ENCODE data around the gene SMAP2. TPM values are rescaled to one million over a fixed set of nuclear protein-coding genes. Genes with fewer than 3 reads are reported as not detected.

SMAP2 gene
- total and polyA plus RNA-seq, 2 of the 4 experiments (the other 2 are of a cell fraction): 30.1 to 31.0 TPM

- BruUV-seq (replicated peaks): no TSS peak
- dilution Hi-C loops (cut with HindIII; ENCODE audit: low sequenced_read_pairs, unreplicated experiment) (no loop called here), intact Hi-C loops (cut with micrococcal nuclease) (no loop called here), in situ Hi-C loops (cut with MboI; ENCODE audit: low sequenced_read_pairs) (no loop called here)
- Histone ChIP-seq H3K4me3 (ENCODE audit: insufficient read depth, low read depth, low read length) (no peak overlapping the region), H2AK5ac (ENCODE audit: low read depth, low read length) (peak overlapping the region; percentile 38; the same call in 1 of the 2 replicates), H2BK5ac (ENCODE audit: low read depth, low read length, poor library complexity, severe bottlenecking) (peak overlapping the region; percentile 91), H3K9ac (ENCODE audit: low read depth, low read length) (no peak overlapping the region), H3K4ac (ENCODE audit: low read depth, low read length) (peak overlapping the region; percentile 93; the same call in 1 of the 2 replicates), H4K5ac (ENCODE audit: low read depth, low read length) (peak overlapping the region; percentile 16; the same call in 1 of the 2 replicates), H3K36me3 (ENCODE audit: control insufficient read depth, insufficient read depth, low read length) (no peaks in the 10 kb centered on the region), H4K91ac (ENCODE audit: insufficient read depth, low read depth, low read length) (no peak overlapping the region), H3K14ac (replicated peaks; ENCODE audit: low read depth, low read length) (no peak overlapping the region), H3K79me1 (ENCODE audit: low read depth in 1 of 2, low read length in 2 of 2) (peaks cover 21 to 71% of the 10 kb centered on the region in 2 experiments), H3K27ac (ENCODE audit: insufficient read depth, low read length) (peak overlapping the region; percentile 35; the same call in 1 of the 2 replicates), H4K8ac (ENCODE audit: low read depth in 2 of 2, low read length in 2 of 2) (peak overlapping the region in 1 of 2 experiments; percentile 46; a peak in 1 of 4 replicates), H3K4me2 (ENCODE audit: low read depth, low read length) (no peak overlapping the region), H3K9me1 (ENCODE audit: insufficient read depth, low read length) (peaks cover 12% of the 10 kb centered on the region), H3K9me3 (ENCODE audit: control insufficient read depth, insufficient read depth, low read length) (no peaks in the 10 kb centered on the region), H2BK20ac (ENCODE audit: low read depth, low read length) (no peak overlapping the region), H3K23ac (ENCODE audit: low read depth, low read length) (peak overlapping the region; percentile 8; the same call in 1 of the 2 replicates), H3K56ac (ENCODE audit: extremely low read depth, insufficient read depth, low read length) (peak overlapping the region; percentile 57; the same call in 1 of the 2 replicates), H2BK120ac (ENCODE audit: low read depth, low read length) (peak overlapping the region; percentile 88; the same call in 1 of the 2 replicates), H2AFZ (replicated peaks; ENCODE audit: low read length, poor library complexity) (no peak overlapping the region), H4K20me1 (ENCODE audit: insufficient read depth, low read length) (peaks cover 5% of the 10 kb centered on the region; the same call in 1 of the 2 replicates), H2BK15ac (ENCODE audit: low read depth, low read length) (peak overlapping the region; percentile 63; the same call in 2 of the 3 replicates), H2AK9ac (replicated peaks; ENCODE audit: low read depth, low read length, poor library complexity) (no peak overlapping the region), H3K4me1 (ENCODE audit: control insufficient read depth, insufficient read depth, low read length) (peaks cover 18% of the 10 kb centered on the region), H3K27me3 (ENCODE audit: control insufficient read depth, insufficient read depth, low read length) (no peaks in the 10 kb centered on the region), H3K18ac (ENCODE audit: low read depth, low read length) (no peak overlapping the region)
- TF ChIP-seq POLR2A (IDR thresholded peaks at IDR 0.05; ENCODE audit: low read depth, low read length): peak; percentile 23; the same call in 1 of the 2 replicates
- no peak for TF ChIP-seq FOS (IDR thresholded peaks at IDR 0.05; ENCODE audit: low read depth, low read length)
- CTCF ChIA-PET: interaction anchor here (1.0 to 1.9 kb wide), 2 partner anchors 22 to 34 kb away, joined by 3 to 6 read pairs; no protein-coding TSS in a partner anchor
- ATAC-seq (ENCODE audit: low read depth) (no peak), DNase-seq (no peak)
- POLR2A ChIA-PET (ENCODE audit: unreplicated experiment): no interaction called here
Observed at GRCh38 chr1:40382601-40383000, 9.1 kb downstream of the SMAP2 start.

Measured in IMR-90 (cell line).